ENCODE measurements around the gene UBTD2. TPM values are rescaled to one million over a fixed set of nuclear protein-coding genes. Genes with fewer than 3 reads are reported as not detected.

UBTD2 gene
- total and polyA plus RNA-seq, 2 donors from 2014 or later: 12.9 to 17.8 TPM

DNA sequence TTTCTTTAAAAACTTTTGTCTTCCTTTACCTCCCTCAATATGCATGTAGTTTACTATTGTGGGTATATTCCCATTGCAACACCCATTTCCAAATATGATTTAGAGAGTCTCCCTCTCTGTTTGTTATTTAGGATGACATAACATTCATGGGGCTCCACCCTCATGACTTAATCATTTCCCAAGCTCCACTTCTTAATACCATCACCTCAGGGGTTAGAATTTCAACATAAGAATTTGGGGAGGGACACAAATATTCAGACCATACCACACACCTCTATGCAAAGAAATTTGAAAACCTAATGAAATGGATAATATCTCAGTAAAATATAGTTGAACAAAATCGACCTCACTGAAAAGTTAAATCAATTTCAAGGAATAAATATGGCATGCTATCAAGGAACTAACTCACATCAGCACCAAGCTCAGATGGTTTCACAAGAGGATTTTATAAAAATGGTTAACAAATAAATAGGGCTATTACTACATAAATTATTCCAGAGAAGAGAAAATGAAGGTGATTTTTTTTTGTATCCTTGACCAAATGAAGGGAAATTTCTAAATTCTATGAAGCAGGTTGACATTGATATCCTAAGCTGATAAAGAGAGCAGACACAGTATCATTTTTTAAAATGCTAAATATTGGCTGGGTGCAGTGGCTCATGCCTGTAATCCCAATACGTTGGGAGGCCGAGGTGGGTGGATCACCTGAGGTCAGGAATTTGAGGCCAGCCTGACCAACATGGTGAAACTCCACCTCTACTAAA is 20.2 kb upstream of the UBTD2 start:
- Histone ChIP-seq H3K4me3 (ENCODE audit: low read length in 3 of 3) (no peak overlapping the region), H3K9ac (ENCODE audit: low read length in 3 of 3) (no peak overlapping the region), H3K27me3 (ENCODE audit: control insufficient read depth, insufficient read depth, low read length) (no peaks in the 10 kb centered on the region), H3K9me3 (ENCODE audit: control insufficient read depth in 2 of 3, insufficient read depth in 1 of 3, low read length in 3 of 3) (peaks cover 0 to 2% (median 0%) of the 10 kb centered on the region in 3 donors), H3K27ac (ENCODE audit: low read depth in 2 of 2, low read length in 2 of 2) (no peak overlapping the region), H3K4me1 (ENCODE audit: control insufficient read depth in 2 of 3, insufficient read depth in 2 of 3, low read depth in 1 of 3, low read length in 3 of 3) (no peaks in the 10 kb centered on the region), H3K36me3 (ENCODE audit: control insufficient read depth in 2 of 3, insufficient read depth in 3 of 3, low read length in 3 of 3) (no peaks in the 10 kb centered on the region)
- FAIRE-seq (no peak), DNase-seq (no peak)
- intact Hi-C loops (cut with DNase I): no loop called here
- no peak for TF ChIP-seq CTCF (IDR thresholded peaks at IDR 0.05; ENCODE audit: borderline replicate concordance, extremely low read depth, insufficient read depth)

- Histone ChIP-seq H3K36me3 (ENCODE audit: control insufficient read depth in 2 of 3, insufficient read depth in 3 of 3, low read length in 3 of 3) (no peaks in the 10 kb centered on the region), H3K27me3 (ENCODE audit: control insufficient read depth, insufficient read depth, low read length) (no peaks in the 10 kb centered on the region), H3K4me3 (ENCODE audit: low read length in 3 of 3) (no peak overlapping the region), H3K9ac (ENCODE audit: low read length in 3 of 3) (no peak overlapping the region), H3K27ac (ENCODE audit: low read depth in 2 of 2, low read length in 2 of 2) (no peak overlapping the region), H3K9me3 (ENCODE audit: control insufficient read depth in 2 of 3, insufficient read depth in 1 of 3, low read length in 3 of 3) (peaks cover 0 to 2% (median 0%) of the 10 kb centered on the region in 3 donors), H3K4me1 (ENCODE audit: control insufficient read depth in 2 of 3, insufficient read depth in 2 of 3, low read depth in 1 of 3, low read length in 3 of 3) (no peaks in the 10 kb centered on the region)
- intact Hi-C loops (cut with DNase I): no loop called here
- no peak for DNase-seq
- TF ChIP-seq CTCF (IDR thresholded peaks at IDR 0.05; ENCODE audit: borderline replicate concordance, extremely low read depth, insufficient read depth): no peak
- no peak for FAIRE-seq
These were observed 19.6 kb upstream of the UBTD2 start for GRCh38 chr5:172303162-172303561.

GRCh38 chr5:172302047-172302710 is 18.6 kb upstream of the UBTD2 start:
- Histone ChIP-seq H3K4me1 (ENCODE audit: control insufficient read depth in 2 of 3, insufficient read depth in 2 of 3, low read depth in 1 of 3, low read length in 3 of 3) (no peaks in the 10 kb centered on the region), H3K27me3 (ENCODE audit: control insufficient read depth, insufficient read depth, low read length) (no peaks in the 10 kb centered on the region), H3K27ac (ENCODE audit: low read depth in 2 of 2, low read length in 2 of 2) (no peak overlapping the region), H3K9ac (ENCODE audit: low read length in 3 of 3) (no peak overlapping the region), H3K4me3 (ENCODE audit: low read length in 3 of 3) (no peak overlapping the region), H3K9me3 (ENCODE audit: control insufficient read depth in 2 of 3, insufficient read depth in 1 of 3, low read length in 3 of 3) (peaks cover 0 to 2% (median 0%) of the 10 kb centered on the region in 3 donors), H3K36me3 (ENCODE audit: control insufficient read depth in 2 of 3, insufficient read depth in 3 of 3, low read length in 3 of 3) (no peaks in the 10 kb centered on the region)
- no peak for TF ChIP-seq CTCF (IDR thresholded peaks at IDR 0.05; ENCODE audit: borderline replicate concordance, extremely low read depth, insufficient read depth)
- DNase-seq (no peak), FAIRE-seq (no peak)
- intact Hi-C loops (cut with DNase I): no loop called here

All from kidney (tissue), 14 donors.